Measurements from ENCODE around the gene POP4.

Gene POP4

GRCh38 chr19:29578349-29578748, 27.7 kb upstream of the POP4 start:
- H2AK5ac ChIP-seq (ENCODE audit: low read length, severe bottlenecking): no peak overlapping the region
- H2BK12ac ChIP-seq (ENCODE audit: low read length in 2 of 2): no peak overlapping the region
- no peak overlapping the region for H4K8ac ChIP-seq (ENCODE audit: low read length)
- H3K4ac ChIP-seq (ENCODE audit: low read depth in 1 of 2, low read length in 2 of 2): no peak overlapping the region
- no peaks in the 10 kb centered on the region for H3K9me3 ChIP-seq (ENCODE audit: control insufficient read depth, low read length)
- no peak overlapping the region for H4K91ac ChIP-seq (ENCODE audit: low read length)
- H3K4me1 ChIP-seq (ENCODE audit: control insufficient read depth, insufficient read depth, low read depth, low read length): peaks cover 4% of the 10 kb centered on the region
- H3K27me3 ChIP-seq (ENCODE audit: control insufficient read depth in 1 of 2, insufficient read depth in 1 of 2, low read length in 2 of 2): peaks cover 14 to 58% of the 10 kb centered on the region in 2 experiments
- H3K9ac ChIP-seq (ENCODE audit: low read length): no peak overlapping the region
- no peak overlapping the region for H3K4me2 ChIP-seq (ENCODE audit: low read length, poor library complexity, severe bottlenecking)
- no peak for DNase-seq
- H3K79me1 ChIP-seq (replicated peaks; ENCODE audit: low read length, poor library complexity, severe bottlenecking): no peaks in the 10 kb centered on the region
- no peak overlapping the region for H3K14ac ChIP-seq (ENCODE audit: low read length in 2 of 2)
- H2BK120ac ChIP-seq (ENCODE audit: low read depth, low read length): no peak overlapping the region
- no peak overlapping the region for H3K18ac ChIP-seq (ENCODE audit: low read depth in 1 of 2, low read length in 2 of 2)
- no peak overlapping the region for H3K27ac ChIP-seq (ENCODE audit: low read length, poor library complexity, severe bottlenecking)
- H2BK5ac ChIP-seq (ENCODE audit: low read depth, low read length, poor library complexity, severe bottlenecking): no peak overlapping the region
- H3K23ac ChIP-seq (ENCODE audit: low read length in 2 of 2): no peak overlapping the region
- no peak overlapping the region for H3K4me3 ChIP-seq (ENCODE audit: insufficient read depth in 1 of 2, low read depth in 1 of 2, low read length in 2 of 2)
- 67% methylated on average over 8 of the region's 8 CpGs for WGBS
- no peak overlapping the region for H2BK15ac ChIP-seq (ENCODE audit: low read depth, poor library complexity, severe bottlenecking)
- no peak overlapping the region for H2AFZ ChIP-seq (ENCODE audit: low read depth, low read length)
- H3K36me3 ChIP-seq (ENCODE audit: control insufficient read depth in 1 of 2, insufficient read depth in 2 of 2, low read depth in 1 of 2, low read length in 2 of 2): no peaks in the 10 kb centered on the region

- Histone ChIP-seq H3K9ac (ENCODE audit: low read length) (no peak overlapping the region), H3K4me3 (ENCODE audit: insufficient read depth in 1 of 2, low read depth in 1 of 2, low read length in 2 of 2) (no peak overlapping the region), H3K4ac (ENCODE audit: low read depth in 1 of 2, low read length in 2 of 2) (no peak overlapping the region), H3K4me1 (ENCODE audit: control insufficient read depth, insufficient read depth, low read depth, low read length) (peaks cover 4% of the 10 kb centered on the region), H2AFZ (ENCODE audit: low read depth, low read length) (no peak overlapping the region), H3K79me1 (replicated peaks; ENCODE audit: low read length, poor library complexity, severe bottlenecking) (no peaks in the 10 kb centered on the region), H3K27me3 (ENCODE audit: control insufficient read depth in 1 of 2, insufficient read depth in 1 of 2, low read length in 2 of 2) (peaks cover 14 to 48% of the 10 kb centered on the region in 2 experiments), H4K8ac (ENCODE audit: low read length) (no peak overlapping the region), H2BK5ac (ENCODE audit: low read depth, low read length, poor library complexity, severe bottlenecking) (no peak overlapping the region), H3K14ac (ENCODE audit: low read length in 2 of 2) (no peak overlapping the region), H3K9me3 (ENCODE audit: control insufficient read depth, low read length) (no peaks in the 10 kb centered on the region), H4K91ac (ENCODE audit: low read length) (no peak overlapping the region), H3K27ac (ENCODE audit: low read length, poor library complexity, severe bottlenecking) (no peak overlapping the region), H3K36me3 (ENCODE audit: control insufficient read depth in 1 of 2, insufficient read depth in 2 of 2, low read depth in 1 of 2, low read length in 2 of 2) (no peaks in the 10 kb centered on the region), H3K4me2 (ENCODE audit: low read length, poor library complexity, severe bottlenecking) (no peak overlapping the region), H2BK15ac (ENCODE audit: low read depth, poor library complexity, severe bottlenecking) (no peak overlapping the region), H2AK5ac (ENCODE audit: low read length, severe bottlenecking) (no peak overlapping the region), H2BK120ac (ENCODE audit: low read depth, low read length) (no peak overlapping the region), H3K23ac (ENCODE audit: low read length in 2 of 2) (no peak overlapping the region), H3K18ac (ENCODE audit: low read depth in 1 of 2, low read length in 2 of 2) (no peak overlapping the region), H2BK12ac (ENCODE audit: low read length in 2 of 2) (no peak overlapping the region)
- no peak for DNase-seq
- 65% methylated on average over 6 of the region's 6 CpGs for WGBS
These were observed 26.7 kb upstream of the POP4 start for GRCh38 chr19:29579308-29579910.

GRCh38 chr19:29581398-29581797, 24.7 kb upstream of the POP4 start:
- Histone ChIP-seq H3K14ac (ENCODE audit: low read length in 2 of 2) (no peak overlapping the region), H2BK120ac (ENCODE audit: low read depth, low read length) (no peak overlapping the region), H3K79me1 (replicated peaks; ENCODE audit: low read length, poor library complexity, severe bottlenecking) (no peaks in the 10 kb centered on the region), H2BK12ac (ENCODE audit: low read length in 2 of 2) (no peak overlapping the region), H3K9me3 (ENCODE audit: control insufficient read depth, low read length) (no peaks in the 10 kb centered on the region), H3K9ac (ENCODE audit: low read length) (no peak overlapping the region), H3K36me3 (ENCODE audit: control insufficient read depth in 1 of 2, insufficient read depth in 2 of 2, low read depth in 1 of 2, low read length in 2 of 2) (no peaks in the 10 kb centered on the region), H2AK5ac (ENCODE audit: low read length, severe bottlenecking) (no peak overlapping the region), H3K4me3 (ENCODE audit: insufficient read depth in 1 of 2, low read depth in 1 of 2, low read length in 2 of 2) (no peak overlapping the region), H2AFZ (ENCODE audit: low read depth, low read length) (no peak overlapping the region), H3K4ac (ENCODE audit: low read depth in 1 of 2, low read length in 2 of 2) (no peak overlapping the region), H2BK5ac (ENCODE audit: low read depth, low read length, poor library complexity, severe bottlenecking) (no peak overlapping the region), H3K27me3 (ENCODE audit: control insufficient read depth in 1 of 2, insufficient read depth in 1 of 2, low read length in 2 of 2) (peaks cover 6 to 28% of the 10 kb centered on the region in 2 experiments), H3K4me2 (ENCODE audit: low read length, poor library complexity, severe bottlenecking) (no peak overlapping the region), H3K18ac (ENCODE audit: low read depth in 1 of 2, low read length in 2 of 2) (no peak overlapping the region), H4K91ac (ENCODE audit: low read length) (no peak overlapping the region), H3K27ac (ENCODE audit: low read length, poor library complexity, severe bottlenecking) (no peak overlapping the region), H3K4me1 (ENCODE audit: control insufficient read depth, insufficient read depth, low read depth, low read length) (peaks cover 5% of the 10 kb centered on the region), H2BK15ac (ENCODE audit: low read depth, poor library complexity, severe bottlenecking) (no peak overlapping the region), H4K8ac (ENCODE audit: low read length) (no peak overlapping the region), H3K23ac (ENCODE audit: low read length in 2 of 2) (no peak overlapping the region)
- no CpG with 5 or more reads among the region's 1 CpG for WGBS
- no peak for DNase-seq

GRCh38 chr19:29583196-29583999, 22.7 kb upstream of the POP4 start:
- Histone ChIP-seq H2BK5ac (ENCODE audit: low read depth, low read length, poor library complexity, severe bottlenecking) (no peak overlapping the region), H2AFZ (ENCODE audit: low read depth, low read length) (no peak overlapping the region), H3K14ac (ENCODE audit: low read length in 2 of 2) (no peak overlapping the region), H4K91ac (ENCODE audit: low read length) (no peak overlapping the region), H4K8ac (ENCODE audit: low read length) (no peak overlapping the region), H3K9me3 (ENCODE audit: control insufficient read depth, low read length) (no peaks in the 10 kb centered on the region), H3K18ac (ENCODE audit: low read depth in 1 of 2, low read length in 2 of 2) (no peak overlapping the region), H3K27me3 (ENCODE audit: control insufficient read depth in 1 of 2, insufficient read depth in 1 of 2, low read length in 2 of 2) (peaks cover 3 to 9% of the 10 kb centered on the region in 2 experiments), H3K23ac (ENCODE audit: low read length in 2 of 2) (no peak overlapping the region), H2BK120ac (ENCODE audit: low read depth, low read length) (no peak overlapping the region), H3K4me3 (ENCODE audit: insufficient read depth in 1 of 2, low read depth in 1 of 2, low read length in 2 of 2) (no peak overlapping the region), H3K27ac (ENCODE audit: low read length, poor library complexity, severe bottlenecking) (no peak overlapping the region), H3K9ac (ENCODE audit: low read length) (no peak overlapping the region), H2BK12ac (ENCODE audit: low read length in 2 of 2) (no peak overlapping the region), H3K4ac (ENCODE audit: low read depth in 1 of 2, low read length in 2 of 2) (no peak overlapping the region), H3K4me2 (ENCODE audit: low read length, poor library complexity, severe bottlenecking) (no peak overlapping the region), H3K4me1 (ENCODE audit: control insufficient read depth, insufficient read depth, low read depth, low read length) (peaks cover 6% of the 10 kb centered on the region), H3K36me3 (ENCODE audit: control insufficient read depth in 1 of 2, insufficient read depth in 2 of 2, low read depth in 1 of 2, low read length in 2 of 2) (no peaks in the 10 kb centered on the region), H3K79me1 (replicated peaks; ENCODE audit: low read length, poor library complexity, severe bottlenecking) (no peaks in the 10 kb centered on the region), H2AK5ac (ENCODE audit: low read length, severe bottlenecking) (no peak overlapping the region), H2BK15ac (ENCODE audit: low read depth, poor library complexity, severe bottlenecking) (no peak overlapping the region)
- 68% methylated on average over 1 of the region's 1 CpG for WGBS
- DNase-seq: no peak
